Measurements from ENCODE around the gene SOCS6.
"Not testable (repeated sequence)": the region's sequence is repeated elsewhere in the genome, so short reads cannot be mapped to it uniquely, and the experiment has no call there.

SOCS6 gene

DNA sequence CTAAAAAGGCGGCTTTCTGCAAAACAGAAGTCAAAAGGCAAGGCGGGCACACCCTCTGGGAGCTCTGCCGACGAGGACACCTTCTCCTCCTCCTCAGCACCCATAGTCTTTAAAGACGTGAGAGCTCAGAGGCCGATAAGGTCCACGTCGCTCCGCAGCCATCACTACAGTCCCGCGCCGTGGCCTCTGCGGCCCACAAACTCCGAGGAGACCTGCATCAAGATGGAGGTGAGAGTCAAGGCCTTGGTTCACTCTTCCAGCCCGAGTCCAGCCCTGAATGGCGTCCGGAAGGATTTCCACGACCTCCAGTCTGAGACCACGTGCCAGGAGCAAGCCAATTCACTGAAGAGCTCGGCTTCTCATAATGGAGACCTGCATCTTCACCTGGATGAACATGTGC, 36.1 kb downstream of the SOCS6 start:
- no peak for DNase-seq

- DNase-seq, result no peak
Measured at GRCh38 chr18:70326255-70326654, 37.4 kb downstream of the SOCS6 start.

- DNase-seq, result no peak
Measured at GRCh38 chr18:70328169-70328568, 39.3 kb downstream of the SOCS6 start.

GRCh38 chr18:70329071-70329470, 40.2 kb downstream of the SOCS6 start:
- DNase-seq, result peak; percentile 34

DNA sequence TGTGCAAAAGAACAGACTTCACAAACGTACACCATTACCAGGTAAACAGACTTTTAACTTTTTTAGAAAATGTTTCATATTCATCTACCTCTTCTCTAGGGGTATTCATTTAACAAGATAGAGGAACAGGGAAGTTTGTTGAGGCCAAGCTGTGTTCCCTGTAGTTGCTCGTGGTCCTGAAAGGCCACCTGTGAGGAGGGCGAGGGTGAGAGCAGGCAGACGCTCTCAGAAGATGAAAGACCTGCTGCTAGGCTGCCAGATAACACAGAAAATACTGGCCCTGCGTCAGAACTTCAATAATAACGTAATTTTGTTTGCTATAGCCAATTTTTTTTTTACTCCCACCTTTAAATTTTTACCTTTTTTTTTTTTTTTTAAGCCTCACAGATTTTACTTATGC, 42.0 kb downstream of the SOCS6 start:
- DNase-seq, result no peak

DNA sequence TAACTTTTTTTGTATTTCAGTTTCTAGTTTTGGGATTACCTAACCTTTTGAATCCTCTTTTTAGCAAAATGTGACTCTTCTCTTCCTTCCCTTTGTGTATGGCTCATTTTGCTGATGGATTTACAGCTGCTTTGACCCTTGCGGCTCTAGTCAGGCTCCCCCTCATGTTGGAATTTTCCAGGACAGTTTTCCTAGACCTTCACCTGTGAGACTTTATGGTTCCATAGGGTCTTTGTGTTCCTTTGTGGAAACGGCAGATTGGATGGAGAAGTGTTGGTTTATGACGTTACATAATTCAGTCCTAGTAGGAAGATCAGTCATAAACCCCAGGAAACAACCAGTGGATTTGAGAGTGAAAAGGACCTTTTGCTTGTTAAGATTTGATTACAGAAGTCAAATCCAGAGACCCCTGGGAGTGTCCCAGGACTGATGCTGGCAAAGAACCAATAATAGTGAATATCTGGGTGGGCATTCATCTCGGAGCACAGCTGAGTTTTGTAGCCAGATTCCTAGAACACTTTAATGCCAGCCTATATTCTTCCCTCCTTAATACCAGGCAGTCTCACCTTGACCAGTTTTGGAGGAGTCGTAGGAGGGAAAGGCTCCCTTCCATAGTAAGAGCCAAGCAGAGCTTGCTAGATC, 42.7 kb downstream of the SOCS6 start:
- DNase-seq, result no peak

DNA sequence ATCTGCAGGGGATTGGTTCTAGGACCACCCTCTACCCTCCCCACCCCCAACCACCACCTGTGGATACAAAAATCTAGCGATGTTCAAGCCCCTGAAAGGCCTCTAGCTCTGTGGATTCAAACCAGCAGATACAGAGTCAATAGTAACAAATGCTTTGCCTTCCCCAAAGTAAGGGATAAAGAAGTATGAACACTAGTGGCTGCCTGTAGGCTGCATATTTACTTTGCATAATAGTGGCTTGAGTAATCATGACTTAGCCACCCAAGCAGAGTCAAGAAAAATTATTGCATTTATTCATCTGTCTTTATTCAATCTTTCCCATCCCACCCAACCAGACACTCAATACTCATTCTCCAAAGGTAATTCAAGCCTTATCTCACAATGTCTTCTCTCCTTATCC, 43.8 kb downstream of the SOCS6 start:
- DNase-seq, result no peak

- DNase-seq, result no peak
Measured at GRCh38 chr18:70333316-70333715, 44.5 kb downstream of the SOCS6 start.

DNA sequence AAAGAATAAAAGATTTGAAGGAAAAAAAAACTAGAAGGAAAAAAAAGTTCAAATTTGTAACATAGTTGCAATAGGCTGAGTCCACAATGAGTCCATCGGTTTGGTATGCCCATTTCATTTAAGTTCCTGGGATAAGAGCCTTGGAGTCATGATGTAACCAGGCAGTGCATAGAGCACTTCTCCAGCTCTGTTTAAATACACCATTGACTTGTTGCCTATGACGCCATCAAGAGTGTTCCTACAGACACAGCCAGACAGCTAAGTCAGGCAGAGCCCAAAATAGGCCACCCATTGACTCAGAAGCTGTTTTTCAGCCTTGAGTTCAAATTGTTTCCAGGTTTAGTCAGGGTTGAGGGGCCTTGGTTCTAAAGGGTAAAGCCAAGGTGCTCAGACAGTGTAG, 44.9 kb downstream of the SOCS6 start:
- no peak for DNase-seq

DNA sequence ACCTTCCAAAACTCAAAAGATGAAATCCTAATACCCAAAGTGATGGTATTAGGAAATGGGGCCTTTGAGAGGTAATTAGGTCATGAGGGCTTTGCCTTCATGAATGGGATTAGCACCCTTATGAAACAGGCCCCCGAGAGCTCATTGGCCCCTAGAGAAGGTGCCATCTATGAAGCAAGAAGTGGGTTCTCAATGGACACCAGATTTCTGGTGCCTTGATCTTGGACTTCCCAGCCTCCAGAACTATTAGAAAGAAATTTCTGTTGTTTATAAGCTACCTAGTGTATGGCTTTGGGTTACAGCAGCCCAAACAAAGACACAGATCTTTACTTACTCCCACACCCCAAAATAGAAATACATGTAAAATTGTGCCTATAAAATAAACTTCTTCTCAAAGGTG, 45.4 kb downstream of the SOCS6 start:
- no peak for DNase-seq

GRCh38 chr18:70334728-70335329, 46.0 kb downstream of the SOCS6 start:
- peak; percentile 42 for DNase-seq

DNA sequence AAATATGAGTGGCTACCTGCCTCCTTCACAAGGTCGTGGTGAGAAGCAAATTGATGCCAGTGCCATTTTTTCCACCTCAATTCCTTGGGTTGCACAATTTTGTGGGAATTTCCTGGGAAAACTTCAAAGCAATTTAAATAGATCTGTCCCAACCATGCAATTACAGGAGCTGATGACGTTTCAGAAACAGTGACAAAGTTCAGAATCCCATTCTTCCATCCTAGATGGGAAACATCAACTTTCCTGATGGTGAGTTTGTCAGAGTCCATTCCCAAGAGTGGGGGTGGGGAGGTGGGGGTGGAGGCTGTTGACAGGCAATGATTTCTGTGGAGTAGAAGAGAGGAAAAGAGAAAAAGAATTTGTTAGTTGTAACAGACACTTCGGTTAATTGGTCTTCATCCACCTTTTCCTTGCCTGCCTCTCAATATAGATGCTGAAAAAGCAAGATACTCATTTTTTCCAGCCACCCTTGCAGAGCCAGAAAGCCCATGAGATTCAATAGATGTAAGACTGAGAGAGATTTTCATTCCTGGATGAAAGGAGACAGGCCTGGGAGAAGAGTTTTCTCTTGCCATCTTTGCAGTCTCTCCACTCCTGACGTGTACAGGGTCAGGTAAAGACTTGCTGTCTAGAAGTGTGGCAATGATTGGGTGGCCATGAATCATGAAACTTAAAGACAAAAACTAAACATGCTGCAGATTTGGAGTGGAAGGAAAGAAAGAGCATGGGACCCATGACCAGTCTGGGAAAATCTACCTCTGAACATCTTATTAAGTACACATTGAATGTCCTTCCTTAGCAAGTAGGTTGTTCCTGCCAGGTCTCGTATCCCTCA, 47.3 kb downstream of the SOCS6 start:
- DNase-seq, result no peak

DNA sequence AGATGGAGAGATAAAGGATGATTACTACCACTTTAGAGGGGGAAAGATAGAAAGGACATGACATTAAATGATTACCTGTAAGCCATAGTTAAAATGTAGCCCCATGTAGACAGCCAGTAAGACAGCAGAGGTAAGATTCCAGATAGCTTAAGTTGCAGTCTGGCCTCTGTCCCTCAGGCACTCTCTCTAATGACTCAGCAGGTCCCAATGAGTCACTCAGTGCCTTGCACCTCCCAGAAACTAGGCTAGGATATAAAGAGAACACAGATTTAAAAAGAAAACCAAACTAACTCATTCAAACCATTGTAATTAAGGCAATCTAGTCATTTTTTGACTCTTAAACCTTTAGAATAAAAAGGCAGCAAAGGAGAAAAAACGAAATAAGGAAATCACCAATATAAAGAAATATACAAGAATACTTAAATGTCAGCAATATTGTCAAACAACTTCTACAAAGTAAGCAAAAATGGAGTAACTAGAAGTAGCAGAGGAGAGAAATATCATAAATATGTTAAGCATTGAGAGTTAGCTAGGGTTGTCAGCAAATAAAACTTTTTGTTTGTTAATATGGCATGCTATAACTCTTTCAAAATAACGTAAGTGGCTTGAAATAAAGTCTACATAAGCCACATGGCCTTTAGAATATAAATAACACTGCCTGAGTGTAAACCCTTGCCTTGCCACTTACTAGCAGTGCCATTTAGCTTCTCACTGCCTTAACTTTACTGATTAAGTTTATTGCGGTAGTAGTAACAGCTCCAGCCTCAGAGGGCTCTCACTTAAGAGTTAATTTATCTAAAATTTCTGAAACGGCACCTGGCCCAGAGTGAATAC, 48.5 kb downstream of the SOCS6 start:
- DNase-seq, result peak; percentile 66

DNA sequence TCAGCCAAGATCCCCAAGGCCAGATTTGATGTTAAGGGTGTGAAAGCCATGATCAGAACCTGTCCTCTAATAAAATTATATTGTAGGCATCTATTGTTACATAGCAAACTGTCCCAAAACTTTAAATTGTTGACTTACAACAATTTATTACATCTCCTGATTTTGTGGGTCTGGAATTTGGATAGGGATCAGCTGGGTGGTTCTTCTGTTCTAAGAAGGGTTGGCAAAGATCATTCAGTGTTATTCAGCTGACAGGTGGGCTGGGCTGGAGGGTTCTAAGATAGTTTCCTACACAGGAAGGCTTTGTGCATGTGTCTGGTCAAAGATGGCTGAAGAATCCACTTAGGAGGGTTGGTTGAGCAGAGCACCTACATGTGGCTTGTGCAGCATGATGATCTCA, 50.0 kb downstream of the SOCS6 start:
- DNase-seq, result no peak

GRCh38 chr18:70339915-70340314, 51.1 kb downstream of the SOCS6 start:
- no peak for DNase-seq

- not testable (repeated sequence) for DNase-seq
Measured at GRCh38 chr18:70348481-70348880, 59.6 kb downstream of the SOCS6 start.

GRCh38 chr18:70349316-70349715, 60.5 kb downstream of the SOCS6 start:
- no peak for DNase-seq

GRCh38 chr18:70354080-70354479, 65.2 kb downstream of the SOCS6 start:
- DNase-seq, result no peak

- DNase-seq, result no peak
Measured at GRCh38 chr18:70354771-70355170, 65.9 kb downstream of the SOCS6 start.

- DNase-seq, result no peak
Measured at GRCh38 chr18:70355620-70356385, 67.0 kb downstream of the SOCS6 start.

DNA sequence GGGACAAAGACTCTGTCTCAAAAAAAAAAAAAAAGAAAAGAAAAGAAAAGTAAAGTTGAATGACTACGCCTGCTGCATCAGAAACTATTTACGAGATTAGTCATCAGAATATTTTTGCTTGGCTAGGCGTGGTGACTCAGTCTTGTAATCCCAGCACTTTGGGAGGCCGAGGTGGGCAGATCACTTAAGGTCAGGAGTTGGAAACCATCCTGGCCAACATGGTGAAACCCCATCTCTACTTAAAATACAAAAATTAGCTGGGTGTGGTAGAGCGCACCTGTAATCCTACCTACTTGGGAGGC, 69.2 kb downstream of the SOCS6 start:
- peak; percentile 32 for DNase-seq

GRCh38 chr18:70359071-70359470, 70.2 kb downstream of the SOCS6 start:
- DNase-seq, result no peak

GRCh38 chr18:70362258-70362657, 73.4 kb downstream of the SOCS6 start:
- DNase-seq, result no peak
